ENCODE measurements around the gene KRT6A. TPM values are rescaled to one million over a fixed set of nuclear protein-coding genes. Genes with fewer than 3 reads are reported as not detected.

Gene KRT6A
- total and polyA plus RNA-seq, 2 of the 13 experiments (the other 11 are each of a cell fraction or from before 2014, with no cell fraction given), result 0.13 TPM; not detected in 1

DNA sequence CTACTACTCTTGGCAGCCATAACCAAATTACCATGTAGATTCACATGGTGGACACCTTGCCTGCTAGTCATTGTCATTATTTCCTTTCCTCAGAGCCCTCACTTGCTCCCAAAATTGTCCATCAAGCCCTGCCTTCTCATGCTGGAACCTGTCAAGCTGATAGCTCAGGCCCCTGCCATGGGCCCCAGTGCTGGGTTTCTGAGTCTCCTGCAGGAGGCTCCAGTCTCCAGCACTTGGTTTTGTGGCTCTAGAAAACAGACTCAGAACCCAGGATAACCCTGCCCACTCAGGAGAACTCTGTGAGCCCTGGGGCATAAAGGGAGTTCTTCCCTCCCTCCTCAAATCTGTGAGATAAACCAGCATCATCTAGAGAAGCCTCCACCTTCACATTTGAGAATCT lies 49.1 kb upstream of the KRT6A start (continued):
- no peak for TF ChIP-seq RFX5 (IDR thresholded peaks at IDR 0.05; ENCODE audit: low read depth, low read length)
- no peak for TF ChIP-seq ELF4 (CRISPR knock-in tag; IDR thresholded peaks at IDR 0.05; ENCODE audit: borderline replicate concordance)
- no peak for TF ChIP-seq ELF1 (CRISPR knock-in tag; IDR thresholded peaks at IDR 0.05)
- TF ChIP-seq ZNF841 (CRISPR knock-in tag; IDR thresholded peaks at IDR 0.05; ENCODE audit: borderline replicate concordance), result no peak
- no peak for TF ChIP-seq KAT8 (CRISPR knock-in tag; IDR thresholded peaks at IDR 0.05)
- TF ChIP-seq YEATS2 (CRISPR knock-in tag; IDR thresholded peaks at IDR 0.05; ENCODE audit: borderline replicate concordance), result no peak
- no peak for TF ChIP-seq ZMYM3 (CRISPR knock-in tag; IDR thresholded peaks at IDR 0.05)
- no peak for TF ChIP-seq ZNF773 (CRISPR knock-in tag; IDR thresholded peaks at IDR 0.05; ENCODE audit: borderline replicate concordance)
- no peak for TF ChIP-seq SIX4 (CRISPR knock-in tag; IDR thresholded peaks at IDR 0.05)
- TF ChIP-seq, protein P1, sequence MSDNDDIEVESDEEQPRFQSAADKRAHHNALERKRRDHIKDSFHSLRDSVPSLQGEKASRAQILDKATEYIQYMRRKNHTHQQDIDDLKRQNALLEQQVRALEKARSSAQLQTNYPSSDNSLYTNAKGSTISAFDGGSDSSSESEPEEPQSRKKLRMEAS (IDR thresholded peaks at IDR 0.05), result no peak
- no peak for TF ChIP-seq MATR3 (CRISPR knock-in tag; IDR thresholded peaks at IDR 0.05)
- TF ChIP-seq HMG20A (CRISPR knock-in tag; IDR thresholded peaks at IDR 0.05; ENCODE audit: borderline replicate concordance), result no peak
- TF ChIP-seq, protein P2, sequence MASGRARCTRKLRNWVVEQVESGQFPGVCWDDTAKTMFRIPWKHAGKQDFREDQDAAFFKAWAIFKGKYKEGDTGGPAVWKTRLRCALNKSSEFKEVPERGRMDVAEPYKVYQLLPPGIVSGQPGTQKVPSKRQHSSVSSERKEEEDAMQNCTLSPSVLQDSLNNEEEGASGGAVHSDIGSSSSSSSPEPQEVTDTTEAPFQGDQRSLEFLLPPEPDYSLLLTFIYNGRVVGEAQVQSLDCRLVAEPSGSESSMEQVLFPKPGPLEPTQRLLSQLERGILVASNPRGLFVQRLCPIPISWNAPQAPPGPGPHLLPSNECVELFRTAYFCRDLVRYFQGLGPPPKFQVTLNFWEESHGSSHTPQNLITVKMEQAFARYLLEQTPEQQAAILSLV (CRISPR knock-in tag; IDR thresholded peaks at IDR 0.05; ENCODE audit: borderline replicate concordance), result no peak
- TF ChIP-seq, protein P3, sequence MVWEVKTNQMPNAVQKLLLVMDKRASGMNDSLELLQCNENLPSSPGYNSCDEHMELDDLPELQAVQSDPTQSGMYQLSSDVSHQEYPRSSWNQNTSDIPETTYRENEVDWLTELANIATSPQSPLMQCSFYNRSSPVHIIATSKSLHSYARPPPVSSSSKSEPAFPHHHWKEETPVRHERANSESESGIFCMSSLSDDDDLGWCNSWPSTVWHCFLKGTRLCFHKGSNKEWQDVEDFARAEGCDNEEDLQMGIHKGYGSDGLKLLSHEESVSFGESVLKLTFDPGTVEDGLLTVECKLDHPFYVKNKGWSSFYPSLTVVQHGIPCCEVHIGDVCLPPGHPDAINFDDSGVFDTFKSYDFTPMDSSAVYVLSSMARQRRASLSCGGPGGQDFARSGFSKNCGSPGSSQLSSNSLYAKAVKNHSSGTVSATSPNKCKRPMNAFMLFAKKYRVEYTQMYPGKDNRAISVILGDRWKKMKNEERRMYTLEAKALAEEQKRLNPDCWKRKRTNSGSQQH (CRISPR knock-in tag; IDR thresholded peaks at IDR 0.05; ENCODE audit: low read depth), result no peak
